Neural progenitor cell (in vitro differentiated cells): ENCODE measurements around the gene DCST1. TPM values are rescaled to one million over a fixed set of nuclear protein-coding genes. Genes with fewer than 3 reads are reported as not detected.

ENCODE experiments used
- DNase-seq: peaks from one replicate; pipeline ENCODE4 v3.0.0-alpha.2; 2016; ENCODE audit warnings: low spot score
- H2AFZ ChIP-seq: fragments of 200-600 bp; sonication (generic); replicated peaks from 2 replicates; pipeline ENCODE4 v1.6.1; 2016; ENCODE audit warnings: antibody characterized with exemption
- H3F3A ChIP-seq: fragments of 200-600 bp; sonication (generic); 2 replicates; pipeline ENCODE4 v1.6.1; 2016; ENCODE audit warnings: antibody characterized with exemption, low read depth
- H3K27ac ChIP-seq: fragments of 200-600 bp; sonication (generic); 2 replicates; pipeline ENCODE4 v1.5.1; 2016; ENCODE audit warnings: mild to moderate bottlenecking
- H3K27me3 ChIP-seq: fragments of 200-600 bp; sonication (generic); 2 replicates; pipeline ENCODE4 v1.6.1; 2016; ENCODE audit warnings: mild to moderate bottlenecking, moderate library complexity
- H3K36me3 ChIP-seq: fragments of 200-600 bp; sonication (generic); 2 replicates; pipeline ENCODE4 v1.5.1; 2016
- H3K4me1 ChIP-seq: fragments of 200-600 bp; sonication (generic); 2 replicates; pipeline ENCODE4 v1.6.1; 2016; ENCODE audit warnings: mixed run types
- H3K4me2 ChIP-seq: fragments of 200-600 bp; sonication (generic); 2 replicates; pipeline ENCODE4 v1.6.1; 2016
- H3K4me3 ChIP-seq: fragments of 200-600 bp; sonication (generic); 2 replicates; pipeline ENCODE4 v1.5.1; 2016
- H3K79me2 ChIP-seq: fragments of 200-600 bp; sonication (generic); 2 replicates; pipeline ENCODE4 v1.6.1; 2016; ENCODE audit warnings: low read depth
- H3K9ac ChIP-seq: fragments of 200-600 bp; sonication (generic); 2 replicates; pipeline ENCODE4 v1.6.1; 2016
- H3K9me3 ChIP-seq: fragments of 200-600 bp; sonication (generic); 2 replicates; pipeline ENCODE4 v1.5.1; 2016; ENCODE audit warnings: low read depth
- H4K20me1 ChIP-seq: fragments of 200-600 bp; sonication (generic); 2 replicates; pipeline ENCODE4 v1.6.1; 2016; ENCODE audit warnings: low read depth
- H3K27ac Mint-ChIP-seq: 3 replicates; pipeline ENCODE4 v1.8.0; 2021; ENCODE audit warnings: mixed read lengths
- H3K27me3 Mint-ChIP-seq: 2 replicates; pipeline ENCODE4 v1.8.0; 2022; ENCODE audit warnings: low read depth, mild to moderate bottlenecking, inconsistent platforms, moderate library complexity, mixed read lengths; ENCODE audit not compliant: insufficient read depth
- H3K36me3 Mint-ChIP-seq: 3 replicates; pipeline ENCODE4 v1.8.0; 2021; ENCODE audit warnings: mixed read lengths
- H3K4me1 Mint-ChIP-seq: 3 replicates; pipeline ENCODE4 v1.8.0; 2021; ENCODE audit warnings: mixed read lengths
- H3K4me3 Mint-ChIP-seq: 3 replicates; pipeline ENCODE4 v1.8.0; 2021; ENCODE audit warnings: mild to moderate bottlenecking, moderate library complexity, mixed read lengths
- H3K9me3 Mint-ChIP-seq: 3 replicates; pipeline ENCODE4 v1.8.0; 2020; ENCODE audit warnings: mixed read lengths
- EZH2 ChIP-seq: fragments of 200-600 bp; sonication (generic); IDR thresholded peaks from 2 replicates; pipeline ENCODE4 v1.6.1; 2017; ENCODE audit warnings: antibody characterized with exemption, mild to moderate bottlenecking, moderate library complexity
- EZH2phosphoT487 ChIP-seq: fragments of 200-600 bp; sonication (generic); IDR thresholded peaks from 2 replicates; pipeline ENCODE4 v1.6.1; 2017; ENCODE audit warnings: antibody characterized with exemption
- total RNA-seq: library from RNA; depleted of rRNA; stranded (reverse); fragments of >200 nt; gene quantifications from 2 replicates; pipeline ENCODE4 v1.2.3, GENCODE V29; 2015; ENCODE audit warnings: low replicate concordance
- TF ChIP-seq, protein P1 (sequence below): fragments of 200-600 bp; sonication (generic); IDR thresholded peaks from 2 replicates; pipeline ENCODE4 v1.5.1; 2017; ENCODE audit warnings: antibody characterized with exemption, mild to moderate bottlenecking

Gene DCST1
- total RNA-seq, 1 donor from 2014 or later: not detected

DNA sequence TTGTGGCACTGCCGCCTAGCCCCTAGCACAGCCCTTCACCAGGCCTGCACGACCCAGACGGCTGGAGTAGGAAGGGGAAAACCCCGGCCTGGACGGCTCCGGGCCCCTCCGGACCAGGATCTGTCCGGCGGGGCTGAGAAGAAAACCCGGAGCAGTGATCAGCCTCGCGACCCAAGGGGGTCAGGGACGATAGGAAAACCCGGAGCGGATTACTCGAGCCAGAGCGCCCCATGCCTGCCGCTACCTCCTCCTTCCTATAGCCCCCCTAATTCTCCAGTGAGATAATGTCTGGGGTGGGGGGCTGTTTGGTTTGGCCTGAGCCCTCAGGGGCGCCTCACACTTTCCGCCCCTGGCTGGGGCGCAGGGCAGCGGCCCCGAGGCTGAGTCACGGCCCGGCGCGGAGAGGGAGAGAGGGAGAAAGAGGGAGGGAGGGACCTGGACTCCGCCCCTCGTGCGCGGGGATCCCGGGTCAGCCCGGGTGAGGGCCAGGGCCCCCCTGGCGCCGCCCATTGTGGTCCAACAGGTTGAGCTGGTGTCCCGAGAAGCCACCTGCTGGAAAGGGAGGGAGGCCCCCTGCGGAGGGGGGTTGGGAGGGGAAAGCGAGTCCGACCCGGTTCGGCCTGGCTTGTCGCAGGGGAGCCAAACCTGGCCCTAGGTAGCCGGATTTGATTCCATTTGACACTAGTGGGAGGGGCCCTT lies 32.7 kb upstream of the DCST1 start:
- H3K4me2 ChIP-seq: peak overlapping the region; percentile 82
- peaks cover 43% of the 10 kb centered on the region for H3F3A ChIP-seq
- Mint-ChIP-seq H3K36me3 (no peaks in the 10 kb centered on the region), H3K4me1 (peaks cover 32% of the 10 kb centered on the region), H3K27me3 (peaks cover 3% of the 10 kb centered on the region), H3K9me3 (peaks cover 2% of the 10 kb centered on the region), H3K27ac (no peak overlapping the region), H3K4me3 (peak overlapping the region; percentile 89)
- H2AFZ ChIP-seq: peak overlapping the region; percentile 86
- peaks cover 28% of the 10 kb centered on the region for H3K79me2 ChIP-seq
- H3K9ac ChIP-seq: no peak overlapping the region
- no peaks in the 10 kb centered on the region for H3K27me3 ChIP-seq
- H3K4me1 ChIP-seq: peaks cover 20% of the 10 kb centered on the region
- no peak overlapping the region for H3K27ac ChIP-seq
- DNase-seq: peak; percentile 96
- no peak for TF ChIP-seq EZH2
- TF ChIP-seq, protein P1, sequence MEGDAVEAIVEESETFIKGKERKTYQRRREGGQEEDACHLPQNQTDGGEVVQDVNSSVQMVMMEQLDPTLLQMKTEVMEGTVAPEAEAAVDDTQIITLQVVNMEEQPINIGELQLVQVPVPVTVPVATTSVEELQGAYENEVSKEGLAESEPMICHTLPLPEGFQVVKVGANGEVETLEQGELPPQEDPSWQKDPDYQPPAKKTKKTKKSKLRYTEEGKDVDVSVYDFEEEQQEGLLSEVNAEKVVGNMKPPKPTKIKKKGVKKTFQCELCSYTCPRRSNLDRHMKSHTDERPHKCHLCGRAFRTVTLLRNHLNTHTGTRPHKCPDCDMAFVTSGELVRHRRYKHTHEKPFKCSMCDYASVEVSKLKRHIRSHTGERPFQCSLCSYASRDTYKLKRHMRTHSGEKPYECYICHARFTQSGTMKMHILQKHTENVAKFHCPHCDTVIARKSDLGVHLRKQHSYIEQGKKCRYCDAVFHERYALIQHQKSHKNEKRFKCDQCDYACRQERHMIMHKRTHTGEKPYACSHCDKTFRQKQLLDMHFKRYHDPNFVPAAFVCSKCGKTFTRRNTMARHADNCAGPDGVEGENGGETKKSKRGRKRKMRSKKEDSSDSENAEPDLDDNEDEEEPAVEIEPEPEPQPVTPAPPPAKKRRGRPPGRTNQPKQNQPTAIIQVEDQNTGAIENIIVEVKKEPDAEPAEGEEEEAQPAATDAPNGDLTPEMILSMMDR: no peak
- no peak for TF ChIP-seq EZH2phosphoT487
- no peaks in the 10 kb centered on the region for H3K9me3 ChIP-seq
- H3K4me3 ChIP-seq: peak overlapping the region; percentile 72
- no peaks in the 10 kb centered on the region for H3K36me3 ChIP-seq
- H4K20me1 ChIP-seq: no peaks in the 10 kb centered on the region

DNA sequence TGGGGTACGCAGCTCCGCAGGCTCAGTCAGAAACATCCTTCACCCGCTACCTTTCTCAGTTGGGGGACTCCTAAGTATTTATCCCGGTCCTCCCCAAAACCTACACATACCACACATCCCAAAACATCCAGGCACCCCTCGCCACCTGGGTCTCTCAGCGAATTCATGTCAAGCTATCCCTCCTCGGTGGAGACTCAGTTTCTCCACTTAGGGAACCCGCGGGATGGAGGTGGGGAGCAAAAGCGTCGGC lies 32.3 kb upstream of the DCST1 start:
- Histone ChIP-seq H4K20me1 (no peaks in the 10 kb centered on the region), H3K27me3 (no peaks in the 10 kb centered on the region), H3K9me3 (no peaks in the 10 kb centered on the region), H3K9ac (no peak overlapping the region), H3K27ac (no peak overlapping the region), H3K4me3 (peak overlapping the region; percentile 72), H3K36me3 (no peaks in the 10 kb centered on the region), H3K4me1 (peaks cover 20% of the 10 kb centered on the region), H3K4me2 (peak overlapping the region; percentile 82), H3F3A (peaks cover 43% of the 10 kb centered on the region), H2AFZ (no peak overlapping the region), H3K79me2 (peaks cover 30% of the 10 kb centered on the region)
- H3K4me1 Mint-ChIP-seq: peaks cover 28% of the 10 kb centered on the region
- H3K27ac Mint-ChIP-seq: peak overlapping the region; percentile 60
- no peak for DNase-seq
- peaks cover 3% of the 10 kb centered on the region for H3K27me3 Mint-ChIP-seq
- H3K36me3 Mint-ChIP-seq: no peaks in the 10 kb centered on the region
- TF ChIP-seq, protein P1: no peak
- no peak for TF ChIP-seq EZH2
- TF ChIP-seq EZH2phosphoT487: no peak
- H3K9me3 Mint-ChIP-seq: peaks cover 2% of the 10 kb centered on the region
- H3K4me3 Mint-ChIP-seq: peak overlapping the region; percentile 89

DNA sequence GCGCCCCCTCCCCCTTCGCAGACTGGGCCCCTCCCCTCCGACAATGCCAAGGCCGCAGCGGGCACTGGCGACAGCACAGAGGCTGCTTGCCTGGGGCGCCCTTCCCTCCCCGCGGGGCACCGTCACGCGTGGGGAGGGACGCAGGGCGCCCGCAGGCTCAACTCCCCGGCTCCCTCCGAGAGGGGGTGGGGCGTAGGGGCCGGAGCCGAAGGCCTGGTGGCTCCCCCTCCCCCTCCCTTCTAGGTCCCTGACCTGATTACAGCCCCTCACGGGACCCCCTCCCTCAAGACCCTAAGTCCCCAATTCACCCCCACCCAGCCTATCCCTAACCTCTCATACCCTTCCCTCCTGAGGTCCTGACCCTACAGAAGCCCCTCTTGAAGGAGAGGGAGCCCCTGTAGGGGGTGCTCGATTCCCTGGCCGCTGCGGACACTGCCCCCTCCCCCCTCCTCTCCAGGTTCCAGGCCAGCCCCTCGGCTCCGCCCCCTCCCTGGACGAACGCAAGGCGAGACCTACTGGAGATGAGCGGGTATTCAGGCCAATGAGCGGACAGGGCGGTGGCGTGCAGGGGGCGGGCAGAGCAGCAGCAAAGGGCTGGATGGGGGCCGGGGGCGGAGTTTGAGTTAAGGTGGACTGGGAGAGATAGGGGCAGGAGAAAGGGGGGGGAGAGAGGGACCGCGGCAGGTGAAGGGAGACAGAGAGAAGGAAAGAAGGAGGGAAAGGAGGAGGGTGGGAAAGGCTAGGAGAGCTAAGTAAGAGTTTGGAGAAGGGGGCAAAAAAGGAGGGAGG lies 31.8 kb upstream of the DCST1 start:
- Histone ChIP-seq H3K9me3 (no peaks in the 10 kb centered on the region), H3F3A (peaks cover 43% of the 10 kb centered on the region), H2AFZ (no peak overlapping the region), H3K36me3 (no peaks in the 10 kb centered on the region), H3K79me2 (peaks cover 35% of the 10 kb centered on the region), H3K9ac (no peak overlapping the region), H4K20me1 (no peaks in the 10 kb centered on the region), H3K4me3 (peak overlapping the region; percentile 72), H3K4me2 (peak overlapping the region; percentile 98), H3K4me1 (peaks cover 20% of the 10 kb centered on the region), H3K27me3 (no peaks in the 10 kb centered on the region), H3K27ac (no peak overlapping the region)
- H3K36me3 Mint-ChIP-seq: no peaks in the 10 kb centered on the region
- peak; percentile 99 for DNase-seq
- H3K4me3 Mint-ChIP-seq: peak overlapping the region; percentile 89
- peaks cover 2% of the 10 kb centered on the region for H3K9me3 Mint-ChIP-seq
- peaks cover 3% of the 10 kb centered on the region for H3K27me3 Mint-ChIP-seq
- H3K27ac Mint-ChIP-seq: no peak overlapping the region
- H3K4me1 Mint-ChIP-seq: peaks cover 28% of the 10 kb centered on the region
- TF ChIP-seq, protein P1: peak; percentile 65
- TF ChIP-seq EZH2: no peak
